IMR-90 (cell line): ENCODE results near the gene STAMBPL1. TPM values are rescaled to one million over a fixed set of nuclear protein-coding genes. Genes with fewer than 3 reads are reported as not detected.

Experiments used
- ATAC-seq: fragments of 200-7000 bp; cut with Tn5 transposase; 2 replicates; pipeline ENCODE4 v1.9.1; 2020; ENCODE audit warnings: low read depth, mild to moderate bottlenecking, moderate library complexity
- BruUV-seq: library from RNA; stranded (reverse); fragments of 400-500 nt; replicated peaks from 2 replicates; lab custom pipeline; 2021; lab: Mats Ljungman, UMichigan
- CTCF ChIA-PET: fragments of 300-600 bp; formaldehyde crosslinking; extraction: SDS; loops from one replicate; lab custom pipeline; 2021; ENCODE audit warnings: antibody characterized with exemption; lab: Yijun Ruan, JAX
- POLR2A ChIA-PET: fragments of 300-600 bp; sonication (Branson Sonifier 250); formaldehyde crosslinking; loops from one replicate; lab custom pipeline; 2022; ENCODE audit warnings: antibody characterized with exemption; ENCODE audit not compliant: unreplicated experiment; lab: Charles Lee
- DNase-seq: peaks from one replicate; pipeline ENCODE4 v3.0.0; 2013
- H2AFZ ChIP-seq: replicated peaks from 2 replicates; pipeline ENCODE3; 2013; ENCODE audit warnings: low read length, mild to moderate bottlenecking; ENCODE audit not compliant: poor library complexity
- H2AK5ac ChIP-seq: 2 replicates; pipeline ENCODE4 v1.6.1; 2013; ENCODE audit warnings: low read depth, low read length, inconsistent platforms
- H2AK9ac ChIP-seq: replicated peaks from 2 replicates; pipeline ENCODE3; 2013; ENCODE audit warnings: mild to moderate bottlenecking, low read depth, low read length, moderate library complexity; ENCODE audit not compliant: poor library complexity
- H2BK120ac ChIP-seq: 2 replicates; pipeline ENCODE4 v1.6.1; 2013; ENCODE audit warnings: low read depth, low read length, inconsistent platforms
- H2BK15ac ChIP-seq: 3 replicates; pipeline ENCODE4 v1.6.1; 2013; ENCODE audit warnings: low read depth, low read length, inconsistent platforms
- H2BK20ac ChIP-seq: 2 replicates; pipeline ENCODE4 v1.6.1; 2013; ENCODE audit warnings: low read depth, mild to moderate bottlenecking, inconsistent platforms, low read length, moderate library complexity
- H2BK5ac ChIP-seq: 2 replicates; pipeline ENCODE4 v1.6.1; 2013; ENCODE audit warnings: mild to moderate bottlenecking, low read depth, low read length, inconsistent platforms; ENCODE audit not compliant: poor library complexity, severe bottlenecking
- H3K14ac ChIP-seq: replicated peaks from 2 replicates; pipeline ENCODE4 v1.6.1; 2013; ENCODE audit warnings: low read depth, low read length, inconsistent platforms
- H3K18ac ChIP-seq: 2 replicates; pipeline ENCODE4 v1.6.1; 2013; ENCODE audit warnings: low read depth, low read length, control low read depth
- H3K23ac ChIP-seq: 2 replicates; pipeline ENCODE4 v1.6.1; 2013; ENCODE audit warnings: low read depth, low read length, inconsistent platforms
- H3K27ac ChIP-seq: 2 replicates; pipeline ENCODE4 v1.5.1; 2013; ENCODE audit warnings: mild to moderate bottlenecking, control low read depth, low read length; ENCODE audit not compliant: insufficient read depth
- H3K27me3 ChIP-seq: 2 replicates; pipeline ENCODE4 v1.6.1; 2013; ENCODE audit warnings: low read length; ENCODE audit not compliant: control insufficient read depth, insufficient read depth
- H3K36me3 ChIP-seq: 2 replicates; pipeline ENCODE4 v1.6.1; 2013; ENCODE audit warnings: low read length, mixed read lengths; ENCODE audit not compliant: control insufficient read depth, insufficient read depth
- H3K4ac ChIP-seq: 2 replicates; pipeline ENCODE4 v1.6.1; 2013; ENCODE audit warnings: low read depth, low read length, inconsistent platforms
- H3K4me1 ChIP-seq: 2 replicates; pipeline ENCODE4 v1.6.1; 2013; ENCODE audit warnings: low read length, mixed read lengths; ENCODE audit not compliant: control insufficient read depth, insufficient read depth
- H3K4me2 ChIP-seq: 2 replicates; pipeline ENCODE4 v1.6.1; 2013; ENCODE audit warnings: low read depth, mild to moderate bottlenecking, control low read depth, low read length, moderate library complexity
- H3K4me3 ChIP-seq: 2 replicates; pipeline ENCODE4 v1.5.1; 2013; ENCODE audit warnings: low read depth, mild to moderate bottlenecking, control low read depth, low read length, moderate library complexity; ENCODE audit not compliant: insufficient read depth
- H3K56ac ChIP-seq: 2 replicates; pipeline ENCODE4 v1.6.1; 2013; ENCODE audit warnings: low read length, inconsistent platforms; ENCODE audit not compliant: insufficient read depth; ENCODE audit errors: extremely low read depth
- H3K79me1 ChIP-seq, 2 experiments: 2 replicates each; pipeline ENCODE4 v1.6.1; 2013; ENCODE audit warnings: low read length in 2 of 2, inconsistent platforms in 1 of 2, low read depth in 1 of 2
- H3K9ac ChIP-seq: 2 replicates; pipeline ENCODE4 v1.6.1; 2013; ENCODE audit warnings: low read depth, low read length, control low read depth
- H3K9me1 ChIP-seq: 2 replicates; pipeline ENCODE4 v1.6.1; 2013; ENCODE audit warnings: low read length, inconsistent platforms; ENCODE audit not compliant: insufficient read depth
- H3K9me3 ChIP-seq: 2 replicates; pipeline ENCODE4 v1.6.1; 2013; ENCODE audit warnings: low read length; ENCODE audit not compliant: control insufficient read depth, insufficient read depth
- H4K20me1 ChIP-seq: 2 replicates; pipeline ENCODE4 v1.6.1; 2013; ENCODE audit warnings: low read length, inconsistent platforms; ENCODE audit not compliant: insufficient read depth
- H4K5ac ChIP-seq: 2 replicates; pipeline ENCODE4 v1.6.1; 2013; ENCODE audit warnings: mild to moderate bottlenecking, low read depth, low read length, control low read depth
- H4K8ac ChIP-seq, 2 experiments: 2 replicates each; pipeline ENCODE4 v1.6.1; 2013; ENCODE audit warnings: low read depth in 2 of 2, low read length in 2 of 2, control low read depth in 1 of 2, inconsistent platforms in 1 of 2
- H4K91ac ChIP-seq: 2 replicates; pipeline ENCODE4 v1.6.1; 2013; ENCODE audit warnings: low read depth, low read length, inconsistent platforms; ENCODE audit not compliant: insufficient read depth
- CEBPB ChIP-seq: IDR thresholded peaks from 2 replicates; pipeline ENCODE4 v1.6.1; 2012; ENCODE audit warnings: low read depth, low read length, improper control_type of control experiment
- FOS ChIP-seq: fragments of 150-350 bp; IDR thresholded peaks from 2 replicates; pipeline ENCODE4 v1.6.1; 2016; ENCODE audit warnings: low read depth, low read length
- RAD21 ChIP-seq: IDR thresholded peaks from 2 replicates; pipeline ENCODE4 v1.6.1; 2012; ENCODE audit warnings: low read length, improper control_type of control experiment
- RCOR1 ChIP-seq: IDR thresholded peaks from 2 replicates; pipeline ENCODE4 v1.6.1; 2012; ENCODE audit warnings: mild to moderate bottlenecking, low read length, improper control_type of control experiment; ENCODE audit not compliant: insufficient replicate concordance
- RFX5 ChIP-seq: IDR thresholded peaks from 2 replicates; pipeline ENCODE4 v1.8.0; 2012; ENCODE audit warnings: low read depth, mild to moderate bottlenecking, low read length, moderate library complexity
- SMC3 ChIP-seq: fragments of 150-350 bp; IDR thresholded peaks from 2 replicates; pipeline ENCODE4 v1.6.1; 2016; ENCODE audit warnings: low read depth, mild to moderate bottlenecking, antibody characterized with exemption, low read length, moderate library complexity
- WGBS, 2 experiments: methylation state at CpG; one replicate each; pipeline versions ENCODE4 v1.1.5 to v1.1.7; 2013; ENCODE audit warnings: missing lambda C conversion rate in 2 of 2; ENCODE audit not compliant: insufficient read length in 1 of 2; ENCODE audit errors: extremely low coverage in 2 of 2; 5-methylcytosine and 5-hydroxymethylcytosine counted together
- dilution Hi-C: fragments of 300-500 bp; cut with HindIII; formaldehyde crosslinking; loops from one replicate; pipeline ENCODE4 v1.14.3; 2018; ENCODE audit warnings: low sequenced_read_pairs; ENCODE audit not compliant: unreplicated experiment
- in situ Hi-C: fragments of 300-500 bp; cut with MboI; formaldehyde crosslinking; loops from 3 replicates; pipeline ENCODE4 v1.14.3; 2019; ENCODE audit warnings: low sequenced_read_pairs, inconsistent platforms, mixed read lengths
- intact Hi-C: fragments of 100-400 bp; cut with micrococcal nuclease; formaldehyde crosslinking; loops from 2 replicates; pipeline ENCODE4 v1.10.0; 2022
- polyA plus RNA-seq, 3 experiments: library from polyadenylated mRNA; depleted of rRNA; stranded (reverse); fragments of >200 nt; gene quantifications; 2 replicates each; pipeline ENCODE4 v1.2.3, GENCODE V29; 2012; ENCODE audit warnings: low replicate concordance in 1 of 3
- total RNA-seq: library from RNA; depleted of rRNA; stranded (reverse); fragments of >200 nt; gene quantifications from 2 replicates; pipeline ENCODE4 v1.2.3, GENCODE V29; 2012
- TF ChIP-seq, protein P1 (sequence below): conservative IDR thresholded peaks from 2 replicates; pipeline ENCODE4 v1.5.1; 2012; ENCODE audit warnings: mild to moderate bottlenecking, low read depth, low read length, improper control_type of control experiment
- TF ChIP-seq, protein P2 (sequence below): fragments of 150-350 bp; IDR thresholded peaks from 2 replicates; pipeline ENCODE4 v1.6.1; 2016; ENCODE audit warnings: low read depth, mild to moderate bottlenecking, low read length, moderate library complexity, borderline replicate concordance

Gene STAMBPL1
- total and polyA plus RNA-seq, 2 of the 4 experiments (the other 2 are of a cell fraction): 26.8 to 28.1 TPM

DNA sequence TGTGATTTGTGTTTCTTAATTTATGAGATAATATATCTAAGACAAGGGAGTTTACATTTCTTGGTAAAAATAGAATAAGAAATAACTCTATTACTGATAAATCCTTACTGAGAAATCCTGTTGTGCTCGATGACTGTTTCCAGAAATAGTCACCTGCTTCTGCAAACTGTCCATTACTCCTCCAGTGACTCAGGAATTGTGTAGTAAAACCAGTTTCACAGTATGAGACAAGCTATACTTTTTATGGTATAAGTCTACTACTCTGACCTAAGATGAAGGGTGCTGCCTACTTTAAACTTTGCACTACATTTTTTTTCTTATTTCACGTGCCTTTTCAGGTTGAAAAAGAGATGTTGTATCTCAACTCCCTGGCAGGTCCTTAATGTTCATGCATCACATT lies 21.6 kb upstream of the STAMBPL1 start:
- DNase-seq (peak; percentile 51), ATAC-seq (no peak)
- Histone ChIP-seq H3K23ac (no peak overlapping the region), H3K4ac (no peak overlapping the region), H3K36me3 (no peaks in the 10 kb centered on the region), H3K27ac (no peak overlapping the region), H3K14ac (no peak overlapping the region), H3K4me2 (no peak overlapping the region), H3K79me1 (no peaks in the 10 kb centered on the region), H2BK15ac (no peak overlapping the region), H2AK5ac (no peak overlapping the region), H2BK5ac (no peak overlapping the region), H3K9ac (no peak overlapping the region), H3K9me1 (no peaks in the 10 kb centered on the region), H4K8ac (no peak overlapping the region), H3K27me3 (peaks cover 5% of the 10 kb centered on the region), H4K20me1 (no peaks in the 10 kb centered on the region), H2AK9ac (no peak overlapping the region), H2BK20ac (no peak overlapping the region), H3K4me1 (peaks cover 2% of the 10 kb centered on the region; the same call in 1 of the 2 replicates), H3K4me3 (no peak overlapping the region), H4K91ac (no peak overlapping the region), H4K5ac (no peak overlapping the region), H2BK120ac (no peak overlapping the region), H2AFZ (no peak overlapping the region), H3K56ac (no peak overlapping the region), H3K18ac (no peak overlapping the region), H3K9me3 (no peaks in the 10 kb centered on the region)
- BruUV-seq: no TSS peak
- no CpG with 5 or more reads among the region's 2 CpGs for WGBS, 2 experiments
- TF ChIP-seq RAD21 (no peak), FOS (no peak), SMC3 (no peak), RCOR1 (no peak), CEBPB (no peak), RFX5 (no peak)
- TF ChIP-seq, protein P1, sequence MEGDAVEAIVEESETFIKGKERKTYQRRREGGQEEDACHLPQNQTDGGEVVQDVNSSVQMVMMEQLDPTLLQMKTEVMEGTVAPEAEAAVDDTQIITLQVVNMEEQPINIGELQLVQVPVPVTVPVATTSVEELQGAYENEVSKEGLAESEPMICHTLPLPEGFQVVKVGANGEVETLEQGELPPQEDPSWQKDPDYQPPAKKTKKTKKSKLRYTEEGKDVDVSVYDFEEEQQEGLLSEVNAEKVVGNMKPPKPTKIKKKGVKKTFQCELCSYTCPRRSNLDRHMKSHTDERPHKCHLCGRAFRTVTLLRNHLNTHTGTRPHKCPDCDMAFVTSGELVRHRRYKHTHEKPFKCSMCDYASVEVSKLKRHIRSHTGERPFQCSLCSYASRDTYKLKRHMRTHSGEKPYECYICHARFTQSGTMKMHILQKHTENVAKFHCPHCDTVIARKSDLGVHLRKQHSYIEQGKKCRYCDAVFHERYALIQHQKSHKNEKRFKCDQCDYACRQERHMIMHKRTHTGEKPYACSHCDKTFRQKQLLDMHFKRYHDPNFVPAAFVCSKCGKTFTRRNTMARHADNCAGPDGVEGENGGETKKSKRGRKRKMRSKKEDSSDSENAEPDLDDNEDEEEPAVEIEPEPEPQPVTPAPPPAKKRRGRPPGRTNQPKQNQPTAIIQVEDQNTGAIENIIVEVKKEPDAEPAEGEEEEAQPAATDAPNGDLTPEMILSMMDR: no peak
- TF ChIP-seq, protein P2, sequence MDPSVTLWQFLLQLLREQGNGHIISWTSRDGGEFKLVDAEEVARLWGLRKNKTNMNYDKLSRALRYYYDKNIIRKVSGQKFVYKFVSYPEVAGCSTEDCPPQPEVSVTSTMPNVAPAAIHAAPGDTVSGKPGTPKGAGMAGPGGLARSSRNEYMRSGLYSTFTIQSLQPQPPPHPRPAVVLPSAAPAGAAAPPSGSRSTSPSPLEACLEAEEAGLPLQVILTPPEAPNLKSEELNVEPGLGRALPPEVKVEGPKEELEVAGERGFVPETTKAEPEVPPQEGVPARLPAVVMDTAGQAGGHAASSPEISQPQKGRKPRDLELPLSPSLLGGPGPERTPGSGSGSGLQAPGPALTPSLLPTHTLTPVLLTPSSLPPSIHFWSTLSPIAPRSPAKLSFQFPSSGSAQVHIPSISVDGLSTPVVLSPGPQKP: no peak
- in situ Hi-C loops: no loop called here
- dilution Hi-C loops: no loop called here
- ChIA-PET CTCF (no interaction called here), POLR2A (no interaction called here)
- intact Hi-C loops: no loop called here
